A204.1 (cell line): Measurements from ENCODE around the gene SLC13A3.

Source experiments
- FAIRE-seq: peaks from 2 replicates; lab custom pipeline; 2012; peaks lifted over from hg19 to GRCh38; lab: Jason Lieb, UNC

SLC13A3 gene

GRCh38 chr20:46635514-46636136 is 15.6 kb downstream of the SLC13A3 start:
- FAIRE-seq, result no peak

- FAIRE-seq, result no peak
Measured at GRCh38 chr20:46634528-46634927, 16.7 kb downstream of the SLC13A3 start.

- FAIRE-seq, result no peak
Measured at GRCh38 chr20:46631874-46632446, 19.3 kb downstream of the SLC13A3 start.

- no peak for FAIRE-seq
Measured at GRCh38 chr20:46631212-46631869, 19.9 kb downstream of the SLC13A3 start.

GRCh38 chr20:46630306-46630705 is 21.0 kb downstream of the SLC13A3 start:
- no peak for FAIRE-seq

- FAIRE-seq, result no peak
Measured at GRCh38 chr20:46629341-46629740, 21.9 kb downstream of the SLC13A3 start.

GRCh38 chr20:46627234-46627633 is 24.0 kb downstream of the SLC13A3 start:
- no peak for FAIRE-seq

GRCh38 chr20:46626758-46627157 is 24.5 kb downstream of the SLC13A3 start:
- no peak for FAIRE-seq

- FAIRE-seq, result no peak
Measured at GRCh38 chr20:46625875-46626373, 25.3 kb downstream of the SLC13A3 start.

- no peak for FAIRE-seq
Measured at GRCh38 chr20:46624946-46625345, 26.3 kb downstream of the SLC13A3 start.

GRCh38 chr20:46622165-46622564 is 29.1 kb downstream of the SLC13A3 start:
- no peak for FAIRE-seq

GRCh38 chr20:46621492-46621891 is 29.8 kb downstream of the SLC13A3 start:
- FAIRE-seq, result no peak

GRCh38 chr20:46619445-46619844 is 31.8 kb downstream of the SLC13A3 start:
- FAIRE-seq, result no peak

- FAIRE-seq, result no peak
Measured at GRCh38 chr20:46618316-46619100, 32.8 kb downstream of the SLC13A3 start.

- no peak for FAIRE-seq
Measured at GRCh38 chr20:46614503-46614902, 36.8 kb downstream of the SLC13A3 start.

- no peak for FAIRE-seq
Measured at GRCh38 chr20:46610145-46610544, 41.1 kb downstream of the SLC13A3 start.

- no peak for FAIRE-seq
Measured at GRCh38 chr20:46609043-46609442, 42.2 kb downstream of the SLC13A3 start.

- no peak for FAIRE-seq
Measured at GRCh38 chr20:46607849-46608497, 43.3 kb downstream of the SLC13A3 start.

- FAIRE-seq, result no peak
Measured at GRCh38 chr20:46607191-46607848, 43.9 kb downstream of the SLC13A3 start.

- no peak for FAIRE-seq
Measured at GRCh38 chr20:46606817-46607190, 44.5 kb downstream of the SLC13A3 start.

- FAIRE-seq, result no peak
Measured at GRCh38 chr20:46605978-46606816, 45.1 kb downstream of the SLC13A3 start.
